AG04449 (cell line): Measurements from ENCODE around the gene BTG1.

Experiments
- CTCF ChIA-PET: fragments of 350-600 bp; formaldehyde crosslinking; extraction: SDS; loops from one replicate; lab custom pipeline; 2021; ENCODE audit warnings: antibody characterized with exemption; lab: Yijun Ruan, JAX
- POLR2A ChIA-PET: fragments of 400-600, 350-600 bp; formaldehyde crosslinking; extraction: SDS; loops from one replicate; lab custom pipeline; 2020; ENCODE audit warnings: antibody characterized with exemption, inconsistent platforms; lab: Yijun Ruan, JAX
- DNase-seq: peaks from one replicate; pipeline ENCODE4 v3.0.0-alpha.2; 2010; ENCODE audit warnings: low read depth, low spot score
- H3K4me3 ChIP-seq: 2 replicates; pipeline ENCODE4 v1.5.1; 2011; ENCODE audit warnings: low read depth, mild to moderate bottlenecking, control low read depth, low read length
- CTCF ChIP-seq: IDR thresholded peaks from one replicate; pipeline ENCODE4 v1.5.1; 2011; ENCODE audit warnings: mild to moderate bottlenecking, moderate library complexity, low read length, control low read depth, inconsistent platforms; ENCODE audit not compliant: insufficient read depth; ENCODE audit errors: missing control alignments

Gene BTG1

DNA sequence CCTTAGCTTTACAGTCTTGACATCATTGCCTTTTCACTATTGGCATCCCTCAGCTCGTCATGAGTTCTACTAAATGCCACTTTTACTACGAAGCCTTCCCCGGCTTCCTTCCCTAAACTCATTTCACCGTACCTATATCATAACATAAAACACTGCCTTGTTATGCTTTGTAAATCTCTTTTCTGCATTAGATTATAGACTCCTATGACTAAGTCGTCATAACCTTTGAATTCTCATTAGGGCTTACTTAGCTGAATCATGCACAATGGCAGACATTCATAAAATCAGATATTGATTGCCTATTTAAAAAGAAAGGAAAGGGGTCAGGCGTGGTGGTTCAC is 21.0 kb downstream of the BTG1 start:
- DNase-seq, result no peak
- POLR2A ChIA-PET, result no interaction called here
- TF ChIP-seq CTCF, result no peak
- no peak overlapping the region for H3K4me3 ChIP-seq
- CTCF ChIA-PET, result interaction anchor here (0.8 to 1.2 kb wide), 2 partner anchors 9 to 16 kb away, joined by 3 read pairs; no protein-coding TSS in a partner anchor

DNA sequence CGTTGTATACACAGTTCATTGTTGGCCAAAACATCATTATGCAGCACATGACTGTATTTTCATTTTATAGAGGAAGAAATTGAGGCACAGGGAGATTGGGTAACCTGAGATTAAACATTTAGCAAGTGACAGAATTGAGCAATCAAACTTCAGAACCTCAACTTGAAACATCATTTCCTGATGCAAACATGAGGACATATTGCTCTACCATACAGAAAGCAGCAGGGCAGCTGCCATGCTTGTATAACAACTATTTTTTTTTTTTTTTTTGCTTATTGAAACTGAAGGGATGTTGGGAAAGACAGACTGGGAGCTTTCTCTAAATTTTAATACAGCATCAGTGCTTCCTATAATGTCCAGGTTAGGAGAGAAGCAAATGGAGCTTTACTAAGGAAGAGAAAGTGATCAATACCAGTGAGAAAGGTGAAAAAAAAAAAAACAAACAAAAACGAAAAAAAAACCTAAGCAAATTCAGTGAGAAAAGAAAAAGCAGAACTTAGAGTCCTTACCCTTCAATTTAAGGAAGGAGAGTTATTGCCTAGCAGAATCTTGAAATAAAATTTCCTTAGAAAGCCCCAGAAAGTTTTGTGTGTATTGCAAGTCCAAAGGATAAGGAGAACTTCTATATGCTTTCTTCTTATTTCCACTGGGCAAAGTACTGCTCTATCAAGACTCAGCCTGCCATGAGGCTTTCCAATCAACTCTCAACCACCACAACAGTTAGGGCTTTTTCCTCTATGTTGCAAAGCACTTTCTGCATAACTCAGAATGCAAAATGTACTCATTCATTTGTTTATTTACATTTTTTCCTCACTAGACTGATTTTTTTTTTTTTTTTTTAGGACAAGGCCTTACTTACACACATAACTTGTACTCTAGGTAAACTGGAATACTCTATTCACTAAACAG is 21.6 kb downstream of the BTG1 start:
- ChIA-PET CTCF (interaction anchor here (0.7 to 1.8 kb wide), 3 partner anchors 9 to 740 kb away, joined by 3 to 7 read pairs (median 3); no protein-coding TSS in a partner anchor), POLR2A (no interaction called here)
- no peak for TF ChIP-seq CTCF
- DNase-seq, result no peak
- no peak overlapping the region for H3K4me3 ChIP-seq

- DNase-seq, result no peak
- POLR2A ChIA-PET, result no interaction called here
- H3K4me3 ChIP-seq, result no peak overlapping the region
- TF ChIP-seq CTCF, result no peak
- CTCF ChIA-PET, result interaction anchor here (0.7 to 1.8 kb wide), 2 partner anchors 311 to 739 kb away, joined by 3 to 7 read pairs; no protein-coding TSS in a partner anchor
Measured at GRCh38 chr12:92122941-92123779, 22.5 kb downstream of the BTG1 start.

GRCh38 chr12:92121826-92122225 is 23.8 kb downstream of the BTG1 start:
- POLR2A ChIA-PET, result no interaction called here
- CTCF ChIA-PET, result interaction anchor here (1.2 kb wide), 1 partner anchor 13 kb away, joined by 3 read pairs; no protein-coding TSS in a partner anchor
- DNase-seq, result no peak
- no peak overlapping the region for H3K4me3 ChIP-seq
- TF ChIP-seq CTCF, result no peak

- CTCF ChIA-PET, result no interaction called here
- no peak overlapping the region for H3K4me3 ChIP-seq
- no peak for DNase-seq
- TF ChIP-seq CTCF, result no peak
- POLR2A ChIA-PET, result no interaction called here
Measured at GRCh38 chr12:92118826-92119536, 26.7 kb downstream of the BTG1 start.
